Measurements from ENCODE around the gene MORF4L1. TPM values are rescaled to one million over a fixed set of nuclear protein-coding genes. Genes with fewer than 3 reads are reported as not detected.
A peak's percentile ranks its signal among the peaks of the same experiment; 100 is the strongest.
"Not testable (repeated sequence)": the region's sequence is repeated elsewhere in the genome, so short reads cannot be mapped to it uniquely, and the experiment has no call there.

Gene MORF4L1
- total and polyA plus RNA-seq, 8 donors = 78.8 to 545 (median 267) TPM

- Histone ChIP-seq H3K4me3 (peak overlapping the region; percentile 69 to 99 (median 84)), H3K9me3 (no peaks in the 10 kb centered on the region), H3K27me3 (no peaks in the 10 kb centered on the region), H3K27ac (peak overlapping the region; percentile 98 to 100 (median 100)), H3K4me1 (peaks cover 41 to 55% (median 49%) of the 10 kb centered on the region in 4 donors), H3K36me3 (no peaks in the 10 kb centered on the region)
- peak in 1 of 2 donors; percentile 73 for DNase-seq
- 0 to 2% (median 1%) methylated on average over 38 of the region's 38 CpGs for WGBS, 5 donors
- TF ChIP-seq EP300 (IDR thresholded peaks at IDR 0.05) (no peak), POLR2A (IDR thresholded peaks at IDR 0.05) (no peak), CTCF (IDR thresholded peaks at IDR 0.05) (no peak), POLR2AphosphoS5 (IDR thresholded peaks at IDR 0.05) (no peak)
- intact Hi-C loops (cut with DNase I; ENCODE audit: low total_unique reads) = no loop called here
Observed at GRCh38 chr15:78873793-78874765, 1.4 kb downstream of the MORF4L1 start.

GRCh38 chr15:78875107-78875914, 2.6 kb downstream of the MORF4L1 start:
- Histone ChIP-seq H3K4me1 (peaks cover 52 to 67% (median 61%) of the 10 kb centered on the region in 4 donors), H3K4me3 (peak overlapping the region; percentile 69 to 99 (median 84)), H3K9me3 (no peaks in the 10 kb centered on the region), H3K27me3 (no peaks in the 10 kb centered on the region), H3K27ac (peak overlapping the region in 4 of 5 donors; percentile 98 to 100 (median 100)), H3K36me3 (peaks cover 0 to 2% (median 0%) of the 10 kb centered on the region in 4 donors)
- peak in 1 of 2 donors; percentile 36 for DNase-seq
- TF ChIP-seq POLR2A (IDR thresholded peaks at IDR 0.05) (no peak), CTCF (IDR thresholded peaks at IDR 0.05) (no peak), POLR2AphosphoS5 (IDR thresholded peaks at IDR 0.05) (no peak), EP300 (IDR thresholded peaks at IDR 0.05) (no peak)
- intact Hi-C loops (cut with DNase I; ENCODE audit: low total_unique reads) = no loop called here
- WGBS, 5 donors = 43 to 55% (median 48%) methylated on average over 22 of the region's 22 CpGs

- H3K9me3 ChIP-seq; intact Hi-C loops (cut with DNase I; ENCODE audit: low total_unique reads); DNase-seq; H3K27me3 ChIP-seq: not testable (repeated sequence)
- WGBS, 5 donors = 55 to 81% (median 69%) methylated on average over 13 to 14 of the region's 14 CpGs
- H3K36me3 ChIP-seq = peaks cover under 1 to 17% (median 12%) of the 10 kb centered on the region in 4 donors
- H3K27ac ChIP-seq = peak overlapping the region in 2 of 5 donors; percentile 34
- peaks cover 64 to 80% (median 72%) of the 10 kb centered on the region in 4 donors for H3K4me1 ChIP-seq
- H3K4me3 ChIP-seq = peak overlapping the region in 2 of 4 donors; percentile 69 to 80
Observed at GRCh38 chr15:78876954-78877353, 4.3 kb downstream of the MORF4L1 start.

- intact Hi-C loops (cut with DNase I; ENCODE audit: low total_unique reads) = no loop called here
Observed at GRCh38 chr15:78878356-78878755, 5.7 kb downstream of the MORF4L1 start.

More at GRCh38 chr15:78878356-78878755, 5.7 kb downstream of the MORF4L1 start:
- Histone ChIP-seq H3K27ac (peak overlapping the region in 1 of 5 donors; percentile 34), H3K9me3 (no peaks in the 10 kb centered on the region), H3K36me3 (peaks cover 6 to 31% (median 22%) of the 10 kb centered on the region in 4 donors), H3K4me1 (peaks cover 68 to 89% (median 78%) of the 10 kb centered on the region in 4 donors), H3K4me3 (peak overlapping the region in 1 of 4 donors; percentile 80), H3K27me3 (no peaks in the 10 kb centered on the region)
- TF ChIP-seq CTCF (IDR thresholded peaks at IDR 0.05) (no peak), POLR2AphosphoS5 (IDR thresholded peaks at IDR 0.05) (no peak), EP300 (IDR thresholded peaks at IDR 0.05) (no peak), POLR2A (IDR thresholded peaks at IDR 0.05) (no peak)
- no peak for DNase-seq
- WGBS, 5 donors = 15 to 37% (median 20%) methylated on average over 1 of the region's 1 CpG

Measured in stomach (tissue), 9 donors.